HFFc6 (cell line): Measurements from ENCODE around the gene BAG5. TPM values are rescaled to one million over a fixed set of nuclear protein-coding genes. Genes with fewer than 3 reads are reported as not detected.
"Not testable (repeated sequence)": the region's sequence is repeated elsewhere in the genome, so short reads cannot be mapped to it uniquely, and the experiment has no call there.

Experiments used
- DNase-seq: peaks from one replicate; pipeline ENCODE4 v3.0.0-alpha.2; 2018
- H3K27ac Mint-ChIP-seq: 2 replicates; pipeline ENCODE4 v1.8.0; 2020; ENCODE audit warnings: mild to moderate bottlenecking, mixed read lengths
- H3K27me3 Mint-ChIP-seq: 2 replicates; pipeline ENCODE4 v1.8.0; 2021; ENCODE audit warnings: mild to moderate bottlenecking, moderate library complexity, mixed read lengths; ENCODE audit not compliant: insufficient read depth
- H3K36me3 Mint-ChIP-seq: 2 replicates; pipeline ENCODE4 v1.8.0; 2021; ENCODE audit warnings: low read depth, mixed read lengths
- H3K4me1 Mint-ChIP-seq: 2 replicates; pipeline ENCODE4 v1.8.0; 2020; ENCODE audit warnings: low read depth, mixed read lengths
- H3K4me3 Mint-ChIP-seq: 2 replicates; pipeline ENCODE4 v1.8.0; 2020; ENCODE audit warnings: mild to moderate bottlenecking, moderate library complexity, mixed read lengths
- H3K9me3 Mint-ChIP-seq: 2 replicates; pipeline ENCODE4 v1.8.0; 2020; ENCODE audit warnings: mild to moderate bottlenecking, mixed read lengths
- total RNA-seq, 6 experiments: library from RNA; stranded (reverse); fragmentation: NEBNext Ultra II Directional; extraction: Animal tissue kit (Norgen Biotek cat#: 25700); gene quantifications; 2 replicates in 1 of 6; 3 replicates in 5 of 6; pipeline ENCODE4 v1.2.3, GENCODE V29; 2021
- TF ChIP-seq, protein P1 (sequence below): fragments of 200-600 bp; sonication (generic); IDR thresholded peaks from 2 replicates; pipeline ENCODE4 v1.5.0; 2021; ENCODE audit warnings: antibody characterized with exemption, mild to moderate bottlenecking

Gene BAG5
- total RNA-seq, 6 experiments from 2014 or later = 22.6 to 25.8 (median 23.6) TPM

DNA sequence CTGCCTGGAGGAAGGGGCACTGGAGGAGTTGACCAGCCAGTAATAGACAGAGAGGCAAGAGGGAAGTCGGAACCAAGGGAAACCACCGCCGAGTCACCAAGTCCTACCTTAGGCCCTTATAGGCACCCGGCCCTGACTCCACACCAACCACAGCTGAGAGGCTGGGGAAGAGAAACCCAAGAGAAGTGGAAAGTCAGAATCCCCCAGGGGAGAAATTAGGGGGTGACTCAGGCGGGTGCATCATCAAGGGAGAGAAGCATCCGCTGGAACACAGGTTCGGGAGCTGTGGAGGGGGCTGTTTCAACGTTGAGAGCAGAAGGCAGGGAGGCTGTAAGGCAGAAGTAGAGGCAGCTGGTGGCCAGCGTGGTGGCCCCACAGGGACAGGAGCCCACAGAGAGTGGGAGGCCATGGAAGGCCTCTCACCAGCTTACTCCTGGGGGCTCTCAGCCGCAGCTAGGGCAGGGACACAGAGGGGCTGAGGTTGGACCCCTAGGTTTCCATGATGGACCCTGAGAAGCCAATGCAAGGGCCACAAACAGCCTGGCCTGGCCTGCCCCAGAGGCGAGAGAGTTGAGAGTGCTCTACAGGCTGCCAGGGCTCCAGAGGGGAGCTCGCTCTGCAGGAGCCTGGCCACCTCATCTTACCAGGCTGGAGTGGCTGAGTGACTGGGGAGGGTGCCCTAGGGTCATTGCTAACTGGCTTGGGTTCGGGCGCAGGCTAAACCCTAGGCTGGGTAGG is 34.9 kb downstream of the BAG5 start:
- H3K9me3 Mint-ChIP-seq = no peaks in the 10 kb centered on the region
- H3K27me3 Mint-ChIP-seq = peaks cover 7% of the 10 kb centered on the region
- peak; percentile 57 for DNase-seq
- H3K4me1 Mint-ChIP-seq = peaks cover 32% of the 10 kb centered on the region
- H3K4me3 Mint-ChIP-seq = peak overlapping the region; percentile 96
- TF ChIP-seq, protein P1, sequence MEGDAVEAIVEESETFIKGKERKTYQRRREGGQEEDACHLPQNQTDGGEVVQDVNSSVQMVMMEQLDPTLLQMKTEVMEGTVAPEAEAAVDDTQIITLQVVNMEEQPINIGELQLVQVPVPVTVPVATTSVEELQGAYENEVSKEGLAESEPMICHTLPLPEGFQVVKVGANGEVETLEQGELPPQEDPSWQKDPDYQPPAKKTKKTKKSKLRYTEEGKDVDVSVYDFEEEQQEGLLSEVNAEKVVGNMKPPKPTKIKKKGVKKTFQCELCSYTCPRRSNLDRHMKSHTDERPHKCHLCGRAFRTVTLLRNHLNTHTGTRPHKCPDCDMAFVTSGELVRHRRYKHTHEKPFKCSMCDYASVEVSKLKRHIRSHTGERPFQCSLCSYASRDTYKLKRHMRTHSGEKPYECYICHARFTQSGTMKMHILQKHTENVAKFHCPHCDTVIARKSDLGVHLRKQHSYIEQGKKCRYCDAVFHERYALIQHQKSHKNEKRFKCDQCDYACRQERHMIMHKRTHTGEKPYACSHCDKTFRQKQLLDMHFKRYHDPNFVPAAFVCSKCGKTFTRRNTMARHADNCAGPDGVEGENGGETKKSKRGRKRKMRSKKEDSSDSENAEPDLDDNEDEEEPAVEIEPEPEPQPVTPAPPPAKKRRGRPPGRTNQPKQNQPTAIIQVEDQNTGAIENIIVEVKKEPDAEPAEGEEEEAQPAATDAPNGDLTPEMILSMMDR = no peak
- H3K36me3 Mint-ChIP-seq = peaks cover 4% of the 10 kb centered on the region; the same call in 1 of the 2 replicates
- peak overlapping the region; percentile 97 for H3K27ac Mint-ChIP-seq

DNA sequence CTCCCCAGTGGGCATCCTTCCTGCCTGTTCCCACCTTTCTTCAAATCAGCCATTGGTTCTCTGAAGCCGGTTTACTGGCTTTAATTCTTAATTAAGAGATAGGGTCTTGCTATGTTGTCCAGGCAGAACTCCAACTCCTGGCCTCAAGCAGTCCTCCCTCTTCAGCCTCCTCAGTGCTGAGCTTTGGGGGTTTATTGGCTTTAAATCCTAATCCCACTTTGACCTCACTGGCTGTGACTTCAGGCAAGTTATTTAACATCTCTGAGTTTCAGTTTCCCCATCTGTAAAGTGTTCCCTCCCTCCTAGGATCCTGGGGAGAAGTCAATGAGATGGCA is 35.6 kb downstream of the BAG5 start:
- peaks cover 7% of the 10 kb centered on the region for H3K27me3 Mint-ChIP-seq
- peaks cover 4% of the 10 kb centered on the region; the same call in 1 of the 2 replicates for H3K36me3 Mint-ChIP-seq
- no peak for DNase-seq
- H3K4me1 Mint-ChIP-seq = peaks cover 32% of the 10 kb centered on the region
- TF ChIP-seq, protein P1 = no peak
- H3K4me3 Mint-ChIP-seq = no peak overlapping the region; the same call in 1 of the 2 replicates
- peak overlapping the region; percentile 97 for H3K27ac Mint-ChIP-seq
- no peaks in the 10 kb centered on the region for H3K9me3 Mint-ChIP-seq

DNA sequence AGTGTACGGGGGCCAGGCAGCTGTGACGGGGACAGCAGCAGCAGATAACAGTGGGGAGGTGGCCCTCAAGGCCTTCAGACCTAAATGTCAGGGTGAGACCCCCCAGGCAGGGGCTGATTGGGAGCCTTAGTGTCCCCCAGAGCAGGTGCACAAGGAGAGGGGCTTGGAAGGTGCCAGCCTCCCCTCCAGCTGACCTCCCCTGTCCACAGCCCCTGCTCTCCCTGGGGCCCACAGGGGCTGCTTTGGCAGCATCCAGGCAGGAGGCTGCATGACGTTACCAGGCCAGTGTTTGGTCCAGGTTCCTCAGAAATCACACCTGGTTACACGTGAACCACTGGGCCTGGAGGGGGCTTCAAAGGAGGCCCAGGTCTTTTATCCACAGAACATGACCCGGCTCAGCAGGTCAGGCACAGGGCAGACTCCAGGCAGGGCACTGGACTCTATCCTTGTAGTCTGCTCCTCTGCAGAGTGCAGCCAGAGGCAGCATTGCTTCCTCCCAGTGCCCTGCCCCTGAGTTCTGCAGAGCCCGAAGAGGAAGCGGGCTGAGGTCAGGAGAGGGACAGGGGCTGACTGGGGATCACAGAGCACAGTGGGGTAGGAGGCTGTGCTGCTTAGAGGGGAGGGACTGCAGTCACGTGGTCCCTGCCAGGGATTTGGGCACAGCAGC is 36.1 kb downstream of the BAG5 start:
- H3K4me3 Mint-ChIP-seq = no peak overlapping the region
- DNase-seq = no peak
- no peak overlapping the region for H3K27ac Mint-ChIP-seq

DNA sequence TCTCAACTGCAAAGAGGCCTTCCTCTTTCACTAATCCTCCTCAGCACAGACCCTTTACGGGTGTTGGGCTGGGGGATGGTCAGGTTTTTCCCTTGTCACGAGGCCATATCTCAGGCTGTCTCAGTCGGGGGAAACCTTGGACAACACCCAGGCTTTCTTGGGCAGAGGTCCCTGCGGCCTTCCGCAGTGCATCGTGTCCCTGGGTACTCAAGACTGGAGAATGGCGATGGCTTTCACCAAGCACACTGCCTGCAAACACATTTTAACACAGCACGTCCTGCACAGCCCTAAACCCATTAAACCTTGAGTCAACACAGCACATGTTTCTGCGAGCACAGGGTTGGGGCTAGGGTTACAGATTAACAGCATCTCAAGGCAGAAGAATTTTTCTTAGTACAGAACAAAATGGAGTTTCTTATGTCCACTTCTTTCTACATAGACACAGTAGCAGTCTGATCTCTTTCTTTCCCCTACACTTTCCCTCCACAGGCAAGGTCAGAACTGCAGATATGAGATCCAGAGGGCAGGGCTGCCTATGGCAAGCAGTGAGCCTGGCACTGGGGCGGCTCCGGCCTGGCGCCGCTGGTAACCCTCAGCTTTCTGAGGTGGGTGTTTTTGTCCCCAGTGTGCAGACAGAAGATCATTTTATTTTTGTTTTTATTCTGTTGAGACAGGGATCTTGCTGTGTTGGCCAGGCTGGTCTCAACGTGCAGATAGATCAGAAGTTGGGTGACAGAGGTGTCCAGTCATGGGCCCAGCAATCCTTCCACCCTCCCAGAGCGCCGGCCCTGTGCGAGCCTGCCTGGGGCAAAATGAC is 36.8 kb downstream of the BAG5 start:
- not testable (repeated sequence) for H3K9me3 Mint-ChIP-seq, H3K36me3 Mint-ChIP-seq, H3K27ac Mint-ChIP-seq, DNase-seq, H3K27me3 Mint-ChIP-seq, H3K4me3 Mint-ChIP-seq
- H3K4me1 Mint-ChIP-seq = peaks cover 32% of the 10 kb centered on the region

More for the DNA sequence above, 36.1 kb downstream of the BAG5 start:
- peaks cover 32% of the 10 kb centered on the region for H3K4me1 Mint-ChIP-seq
- H3K36me3 Mint-ChIP-seq = peaks cover 4% of the 10 kb centered on the region; the same call in 1 of the 2 replicates
- peaks cover 5% of the 10 kb centered on the region for H3K27me3 Mint-ChIP-seq
- H3K9me3 Mint-ChIP-seq = no peaks in the 10 kb centered on the region
- TF ChIP-seq, protein P1 = no peak

DNA sequence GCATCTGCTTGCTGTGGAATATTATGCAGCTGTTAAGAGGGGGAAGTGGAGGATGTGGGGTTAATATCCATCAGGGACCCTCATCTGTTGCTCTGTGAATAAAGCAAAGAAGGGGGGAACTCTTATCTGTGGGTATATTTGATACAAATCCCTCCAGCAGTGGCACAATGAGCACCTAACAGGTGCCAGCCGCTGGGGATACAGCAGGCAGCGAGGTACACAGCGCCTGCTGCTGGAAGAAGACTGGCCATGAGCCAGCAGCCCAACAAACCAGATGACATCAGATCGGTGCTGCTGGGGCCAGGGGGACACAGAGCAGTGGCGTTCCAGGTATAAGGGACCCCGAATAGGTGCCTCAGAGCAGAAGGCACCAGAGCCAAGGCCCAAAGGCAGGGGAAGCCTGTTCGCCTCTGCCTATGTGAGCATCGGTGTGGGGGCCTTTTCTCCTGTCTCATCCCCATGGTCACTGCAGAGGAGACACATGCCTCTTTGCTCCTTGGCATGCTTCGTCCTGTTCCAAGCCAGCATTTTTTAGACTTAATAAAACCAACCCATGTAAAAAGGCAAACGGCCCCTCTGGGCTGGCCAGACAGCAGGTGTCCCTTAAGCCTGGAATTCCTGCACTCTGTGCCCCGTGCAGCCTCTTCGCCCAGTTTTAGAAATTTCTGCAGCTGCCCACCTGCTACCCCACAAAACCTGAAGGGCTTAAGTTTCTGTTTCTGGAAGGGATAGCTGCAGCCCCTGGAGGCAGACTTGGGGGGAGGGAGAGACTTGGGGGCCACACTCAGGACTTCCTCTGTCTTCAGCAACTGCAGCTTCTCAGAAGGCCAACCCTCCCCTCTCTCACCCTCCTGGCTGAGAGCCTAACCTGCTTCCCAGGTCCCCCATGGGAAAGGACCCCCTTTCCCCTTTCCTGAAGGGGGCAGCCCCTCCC is 38.2 kb downstream of the BAG5 start:
- H3K27ac Mint-ChIP-seq = no peak overlapping the region

More for the DNA sequence above, 38.2 kb downstream of the BAG5 start:
- Mint-ChIP-seq H3K4me3 (no peak overlapping the region), H3K36me3 (no peaks in the 10 kb centered on the region), H3K9me3 (no peaks in the 10 kb centered on the region), H3K27me3 (peaks cover 8% of the 10 kb centered on the region), H3K4me1 (peaks cover 30% of the 10 kb centered on the region)
- TF ChIP-seq, protein P1 = no peak
- no peak for DNase-seq
